Measurements from ENCODE around the gene C22orf31.

- TF ChIP-seq CTCF (conservative IDR thresholded peaks at IDR 0.05; ENCODE audit: low read depth, low read length) (no peak), EZH2 (IDR thresholded peaks at IDR 0.05; ENCODE audit: low read length, unreplicated experiment) (no peak)
Observed at GRCh38 chr22:29103121-29103520, 41.5 kb upstream of the C22orf31 start.
